Measurements from ENCODE around the gene ARFIP1.
"Not testable (repeated sequence)": the region's sequence is repeated elsewhere in the genome, so short reads cannot be mapped to it uniquely, and the experiment has no call there.

Gene ARFIP1

DNA sequence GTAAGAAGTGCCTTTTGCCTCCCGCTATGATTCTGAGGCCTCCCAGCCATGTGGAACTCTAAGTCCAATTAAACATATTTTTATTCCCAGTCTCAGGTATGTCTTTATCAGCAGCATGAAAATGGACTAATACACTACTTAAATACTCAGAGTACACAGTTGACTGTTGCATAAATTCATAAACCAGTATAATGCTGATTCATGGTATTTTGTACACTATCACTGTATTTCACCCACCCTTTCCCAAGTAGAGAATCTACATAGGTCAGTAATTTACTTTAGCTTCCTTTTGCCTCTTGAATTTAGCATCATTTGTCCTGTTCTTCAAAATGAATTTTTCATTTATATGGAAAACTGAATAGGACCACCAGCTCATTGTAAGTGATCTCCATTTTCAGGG lies 98.1 kb downstream of the ARFIP1 start:
- Histone ChIP-seq H3K36me3 (ENCODE audit: control insufficient read depth, low read depth, low read length) (no peaks in the 10 kb centered on the region), H3K4me3 (ENCODE audit: low read length) (no peak overlapping the region), H3K27me3 (ENCODE audit: control insufficient read depth, insufficient read depth, low read length) (no peaks in the 10 kb centered on the region), H3K9me3 (ENCODE audit: control insufficient read depth, low read depth, low read length) (no peaks in the 10 kb centered on the region), H3K4me1 (ENCODE audit: control insufficient read depth, low read depth, low read length) (no peaks in the 10 kb centered on the region), H3K9ac (ENCODE audit: low read length) (no peak overlapping the region), H3K27ac (ENCODE audit: low read length) (no peak overlapping the region)

DNA sequence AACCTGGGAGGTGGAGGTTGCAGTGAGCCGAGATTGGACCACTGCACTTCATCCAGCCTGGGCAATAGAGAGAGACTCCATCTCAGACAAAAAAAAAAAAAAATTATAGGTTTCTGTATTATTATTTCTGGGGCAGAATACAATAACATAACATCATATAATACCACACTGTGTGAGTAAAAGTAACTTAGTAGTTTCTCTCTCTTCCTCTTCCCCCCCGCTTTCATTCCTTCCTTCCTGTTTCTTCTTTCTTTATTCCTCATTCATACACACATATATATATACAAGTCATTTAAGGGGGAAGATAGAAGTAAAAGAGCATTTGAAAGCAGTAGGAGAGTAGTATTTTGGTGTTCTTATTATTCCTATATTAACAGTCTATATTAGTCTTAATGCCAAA lies 100.5 kb downstream of the ARFIP1 start:
- H3K36me3 ChIP-seq (ENCODE audit: control insufficient read depth, low read depth, low read length), result peaks cover 3% of the 10 kb centered on the region
- H3K9ac ChIP-seq (ENCODE audit: low read length), result no peak overlapping the region
- H3K4me3 ChIP-seq (ENCODE audit: low read length), result no peak overlapping the region
- H3K9me3 ChIP-seq (ENCODE audit: control insufficient read depth, low read depth, low read length), result no peaks in the 10 kb centered on the region
- H3K27ac ChIP-seq (ENCODE audit: low read length), result no peak overlapping the region
- no peaks in the 10 kb centered on the region for H3K27me3 ChIP-seq (ENCODE audit: control insufficient read depth, insufficient read depth, low read length)
- H3K4me1 ChIP-seq (ENCODE audit: control insufficient read depth, low read depth, low read length), result peaks cover 4% of the 10 kb centered on the region

DNA sequence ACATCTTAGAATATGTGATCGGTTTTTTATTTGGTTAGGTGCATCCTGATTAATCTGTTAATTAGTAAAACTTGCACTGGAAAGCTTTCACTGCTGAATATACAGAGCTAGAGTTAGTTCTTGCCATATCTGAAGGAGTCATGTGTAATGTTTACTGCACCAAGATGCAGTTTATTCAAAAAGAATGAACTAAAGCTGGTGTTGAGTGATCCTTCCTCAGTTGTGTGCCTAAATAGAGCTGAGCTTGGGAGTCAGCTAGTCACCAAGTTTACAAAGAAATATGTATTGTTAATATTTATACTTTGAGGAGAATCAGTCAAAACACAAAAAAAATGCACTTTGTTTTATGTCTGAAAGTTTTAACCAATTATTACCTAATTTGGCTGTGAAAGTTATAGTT lies 102.2 kb downstream of the ARFIP1 start:
- Histone ChIP-seq H3K9me3 (ENCODE audit: control insufficient read depth, low read depth, low read length) (no peaks in the 10 kb centered on the region), H3K27ac (ENCODE audit: low read length) (no peak overlapping the region), H3K27me3 (ENCODE audit: control insufficient read depth, insufficient read depth, low read length) (no peaks in the 10 kb centered on the region), H3K4me1 (ENCODE audit: control insufficient read depth, low read depth, low read length) (peaks cover 15% of the 10 kb centered on the region), H3K36me3 (ENCODE audit: control insufficient read depth, low read depth, low read length) (peaks cover 3% of the 10 kb centered on the region), H3K9ac (ENCODE audit: low read length) (no peak overlapping the region), H3K4me3 (ENCODE audit: low read length) (no peak overlapping the region)

DNA sequence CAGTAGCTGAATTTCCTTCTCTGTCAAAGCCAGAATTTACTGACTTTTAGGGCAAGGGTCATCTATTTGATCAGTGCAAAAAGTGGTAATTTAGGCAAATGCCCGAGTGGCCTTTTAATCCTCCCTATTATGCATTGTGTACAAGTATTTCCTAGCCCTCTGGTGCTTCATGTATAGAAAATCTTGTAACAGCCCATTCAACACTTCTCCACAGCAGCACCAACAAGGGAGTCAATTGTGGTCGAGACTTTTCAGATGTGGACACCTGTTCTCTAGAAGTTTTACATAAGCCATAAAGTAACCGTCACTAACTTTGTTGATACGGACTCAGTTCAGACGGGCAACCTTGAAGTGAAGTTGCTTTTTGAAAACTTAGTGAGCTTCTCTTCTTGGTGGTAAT lies 105.4 kb downstream of the ARFIP1 start:
- Histone ChIP-seq H3K27me3 (ENCODE audit: control insufficient read depth, insufficient read depth, low read length) (no peaks in the 10 kb centered on the region), H3K27ac (ENCODE audit: low read length) (no peak overlapping the region), H3K4me3 (ENCODE audit: low read length) (no peak overlapping the region), H3K4me1 (ENCODE audit: control insufficient read depth, low read depth, low read length) (peaks cover 15% of the 10 kb centered on the region), H3K36me3 (ENCODE audit: control insufficient read depth, low read depth, low read length) (peaks cover 9% of the 10 kb centered on the region), H3K9ac (ENCODE audit: low read length) (no peak overlapping the region), H3K9me3 (ENCODE audit: control insufficient read depth, low read depth, low read length) (no peaks in the 10 kb centered on the region)

DNA sequence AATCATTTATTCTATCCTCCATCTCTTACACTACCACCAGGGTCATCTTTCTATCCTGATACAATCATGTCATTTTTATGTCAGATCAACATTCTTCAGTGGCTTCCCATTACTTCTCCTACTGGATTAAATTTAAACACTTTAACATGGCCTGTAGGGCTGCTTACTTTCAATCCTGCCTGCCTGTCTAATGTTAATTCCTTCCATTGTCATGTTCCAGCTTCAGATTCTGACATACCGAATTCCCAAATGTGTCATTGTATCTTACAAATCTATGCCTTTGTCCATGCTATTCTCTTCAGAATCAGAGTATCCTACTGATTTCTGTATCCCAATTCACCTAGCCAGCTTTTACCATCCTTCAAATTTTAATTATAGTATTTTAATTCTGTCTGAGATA lies 106.4 kb downstream of the ARFIP1 start:
- H3K27ac ChIP-seq (ENCODE audit: low read length), result no peak overlapping the region
- H3K27me3 ChIP-seq (ENCODE audit: control insufficient read depth, insufficient read depth, low read length), result no peaks in the 10 kb centered on the region
- H3K4me3 ChIP-seq (ENCODE audit: low read length), result no peak overlapping the region
- peaks cover 15% of the 10 kb centered on the region for H3K4me1 ChIP-seq (ENCODE audit: control insufficient read depth, low read depth, low read length)
- no peak overlapping the region for H3K9ac ChIP-seq (ENCODE audit: low read length)
- H3K36me3 ChIP-seq (ENCODE audit: control insufficient read depth, low read depth, low read length), result peaks cover 9% of the 10 kb centered on the region
- H3K9me3 ChIP-seq (ENCODE audit: control insufficient read depth, low read depth, low read length), result no peaks in the 10 kb centered on the region

DNA sequence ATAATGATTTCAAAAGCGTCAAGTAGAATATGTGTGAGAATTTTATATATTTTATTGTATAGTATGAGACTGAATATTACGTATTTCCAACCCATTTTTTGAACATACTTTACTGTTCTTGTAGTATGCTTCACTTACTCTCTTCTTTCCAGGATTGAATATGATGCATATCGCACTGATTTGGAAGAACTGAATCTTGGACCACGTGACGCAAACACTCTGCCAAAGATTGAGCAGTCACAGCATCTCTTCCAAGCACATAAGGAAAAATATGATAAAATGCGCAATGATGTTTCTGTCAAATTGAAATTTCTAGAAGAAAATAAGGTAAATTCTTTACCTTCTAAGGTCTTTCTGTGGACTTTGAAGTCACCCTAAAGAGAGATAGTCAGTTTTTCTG lies 108.2 kb downstream of the ARFIP1 start:
- peaks cover 10% of the 10 kb centered on the region for H3K36me3 ChIP-seq (ENCODE audit: control insufficient read depth, low read depth, low read length)
- H3K4me3 ChIP-seq (ENCODE audit: low read length), result no peak overlapping the region
- H3K27ac ChIP-seq (ENCODE audit: low read length), result no peak overlapping the region
- H3K9me3 ChIP-seq (ENCODE audit: control insufficient read depth, low read depth, low read length), result no peaks in the 10 kb centered on the region
- H3K9ac ChIP-seq (ENCODE audit: low read length), result no peak overlapping the region
- H3K4me1 ChIP-seq (ENCODE audit: control insufficient read depth, low read depth, low read length), result peaks cover 15% of the 10 kb centered on the region
- H3K27me3 ChIP-seq (ENCODE audit: control insufficient read depth, insufficient read depth, low read length), result no peaks in the 10 kb centered on the region

DNA sequence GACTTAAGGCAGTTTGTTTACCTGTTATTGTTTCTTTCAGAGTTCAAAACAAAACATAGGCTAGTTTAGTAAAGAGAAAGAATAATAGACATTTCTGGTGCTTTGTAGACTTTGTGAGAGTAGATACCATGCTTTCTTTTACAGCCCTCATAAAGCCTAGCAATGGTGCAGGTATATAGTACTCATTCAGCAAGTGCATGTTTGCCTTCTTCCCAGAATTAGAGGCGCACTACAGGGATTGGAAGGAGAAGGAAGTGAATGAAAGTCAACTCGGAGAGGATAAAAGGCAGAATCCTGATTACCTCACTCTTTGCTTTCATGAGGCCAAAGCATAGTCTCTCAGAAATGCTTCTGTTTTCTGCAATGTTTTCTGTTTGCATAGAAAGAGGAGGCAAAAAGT lies 113.2 kb downstream of the ARFIP1 start:
- H3K27ac ChIP-seq (ENCODE audit: low read length), result no peak overlapping the region
- no peak overlapping the region for H3K9ac ChIP-seq (ENCODE audit: low read length)
- H3K4me3 ChIP-seq (ENCODE audit: low read length), result no peak overlapping the region
- H3K9me3 ChIP-seq (ENCODE audit: control insufficient read depth, low read depth, low read length), result no peaks in the 10 kb centered on the region
- H3K27me3 ChIP-seq (ENCODE audit: control insufficient read depth, insufficient read depth, low read length), result no peaks in the 10 kb centered on the region
- H3K36me3 ChIP-seq (ENCODE audit: control insufficient read depth, low read depth, low read length), result peaks cover 12% of the 10 kb centered on the region
- no peaks in the 10 kb centered on the region for H3K4me1 ChIP-seq (ENCODE audit: control insufficient read depth, low read depth, low read length)

DNA sequence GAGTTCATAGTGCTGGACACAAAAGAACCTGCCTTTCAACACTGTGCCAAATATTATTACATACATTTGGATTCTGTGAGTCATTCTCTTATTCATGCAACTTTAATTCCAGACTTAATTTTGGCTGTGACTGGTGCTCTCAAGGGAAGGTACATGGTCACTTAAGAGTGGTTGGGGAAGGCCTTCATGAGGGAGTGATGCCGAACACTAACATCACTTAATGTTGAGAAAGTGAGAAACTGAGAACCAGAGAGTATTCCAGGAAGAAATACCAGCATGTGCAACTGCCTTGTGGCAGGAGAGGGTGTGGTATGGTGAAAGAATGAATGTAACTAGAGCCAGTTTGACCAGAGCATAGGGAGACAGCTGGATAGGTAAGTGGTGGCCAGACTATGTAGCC lies 114.9 kb downstream of the ARFIP1 start:
- Histone ChIP-seq H3K9me3 (ENCODE audit: control insufficient read depth, low read depth, low read length) (no peaks in the 10 kb centered on the region), H3K27me3 (ENCODE audit: control insufficient read depth, insufficient read depth, low read length) (no peaks in the 10 kb centered on the region), H3K4me3 (ENCODE audit: low read length) (no peak overlapping the region), H3K9ac (ENCODE audit: low read length) (no peak overlapping the region), H3K4me1 (ENCODE audit: control insufficient read depth, low read depth, low read length) (no peaks in the 10 kb centered on the region), H3K36me3 (ENCODE audit: control insufficient read depth, low read depth, low read length) (peaks cover 6% of the 10 kb centered on the region), H3K27ac (ENCODE audit: low read length) (no peak overlapping the region)

DNA sequence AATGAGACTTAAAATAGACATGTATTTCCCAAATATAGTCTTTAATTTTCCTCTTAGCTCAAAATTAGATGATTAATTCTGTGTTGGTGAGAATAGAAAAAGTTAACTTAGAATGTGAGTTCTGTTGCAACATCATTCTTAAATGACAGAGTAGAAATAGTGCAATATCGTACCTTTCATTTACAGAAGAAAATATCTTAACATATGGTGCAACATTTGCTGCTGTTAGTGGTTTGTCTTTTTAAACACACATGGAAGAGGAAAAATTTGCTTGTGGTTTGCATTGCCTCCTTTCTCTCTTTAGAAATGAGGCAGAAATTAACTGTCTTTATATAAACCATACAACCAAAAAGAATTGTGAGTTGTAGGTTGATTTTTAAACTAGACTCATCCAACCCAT lies 117.1 kb downstream of the ARFIP1 start:
- H3K27me3 ChIP-seq (ENCODE audit: control insufficient read depth, insufficient read depth, low read length), result no peaks in the 10 kb centered on the region
- H3K9me3 ChIP-seq (ENCODE audit: control insufficient read depth, low read depth, low read length), result no peaks in the 10 kb centered on the region
- H3K4me1 ChIP-seq (ENCODE audit: control insufficient read depth, low read depth, low read length), result no peaks in the 10 kb centered on the region
- H3K36me3 ChIP-seq (ENCODE audit: control insufficient read depth, low read depth, low read length), result peaks cover 6% of the 10 kb centered on the region
- H3K4me3 ChIP-seq (ENCODE audit: low read length), result no peak overlapping the region
- no peak overlapping the region for H3K9ac ChIP-seq (ENCODE audit: low read length)
- H3K27ac ChIP-seq (ENCODE audit: low read length), result no peak overlapping the region

DNA sequence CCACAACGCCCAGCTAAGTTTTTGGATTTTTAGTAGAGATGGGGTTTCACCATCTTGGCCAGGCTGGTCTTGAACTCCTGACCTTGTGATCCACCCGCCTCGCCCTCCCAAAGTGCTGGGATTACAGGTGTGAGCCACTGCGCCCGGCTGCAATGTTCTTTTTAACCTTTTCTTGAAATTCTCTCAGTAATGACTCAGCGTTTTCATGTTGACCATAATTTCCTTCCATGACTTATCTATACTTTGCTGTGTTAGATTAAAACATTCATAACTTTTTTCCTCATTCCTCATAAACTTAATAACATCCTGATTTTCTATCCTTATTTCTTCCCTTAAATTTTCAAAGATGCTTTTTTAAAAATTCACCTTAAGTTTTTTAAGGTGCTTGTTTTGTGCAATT lies 118.4 kb downstream of the ARFIP1 start:
- H3K27ac ChIP-seq (ENCODE audit: low read length); H3K4me1 ChIP-seq (ENCODE audit: control insufficient read depth, low read depth, low read length); H3K36me3 ChIP-seq (ENCODE audit: control insufficient read depth, low read depth, low read length); H3K27me3 ChIP-seq (ENCODE audit: control insufficient read depth, insufficient read depth, low read length); H3K9me3 ChIP-seq (ENCODE audit: control insufficient read depth, low read depth, low read length); H3K9ac ChIP-seq (ENCODE audit: low read length); H3K4me3 ChIP-seq (ENCODE audit: low read length): not testable (repeated sequence)

DNA sequence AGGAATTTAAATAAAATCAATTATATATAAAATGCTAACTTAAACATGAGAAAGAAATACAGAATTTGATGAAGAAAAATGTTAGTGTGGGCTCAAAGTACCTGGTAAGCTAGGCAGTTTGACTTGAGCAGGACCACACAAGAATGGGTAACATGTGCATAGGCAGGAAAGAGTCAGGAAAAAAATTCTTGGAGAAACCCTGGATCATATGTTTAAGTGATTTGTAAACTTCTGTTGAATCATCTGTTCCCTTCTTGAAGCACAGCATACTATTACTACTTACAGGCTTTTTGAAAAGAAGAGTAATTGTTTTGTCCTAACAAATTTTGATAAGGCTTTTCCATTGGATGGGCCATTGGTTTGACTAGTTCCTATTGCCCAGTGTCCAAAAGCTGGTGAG lies 118.9 kb downstream of the ARFIP1 start:
- Histone ChIP-seq H3K27ac (ENCODE audit: low read length) (no peak overlapping the region), H3K27me3 (ENCODE audit: control insufficient read depth, insufficient read depth, low read length) (no peaks in the 10 kb centered on the region)

DNA sequence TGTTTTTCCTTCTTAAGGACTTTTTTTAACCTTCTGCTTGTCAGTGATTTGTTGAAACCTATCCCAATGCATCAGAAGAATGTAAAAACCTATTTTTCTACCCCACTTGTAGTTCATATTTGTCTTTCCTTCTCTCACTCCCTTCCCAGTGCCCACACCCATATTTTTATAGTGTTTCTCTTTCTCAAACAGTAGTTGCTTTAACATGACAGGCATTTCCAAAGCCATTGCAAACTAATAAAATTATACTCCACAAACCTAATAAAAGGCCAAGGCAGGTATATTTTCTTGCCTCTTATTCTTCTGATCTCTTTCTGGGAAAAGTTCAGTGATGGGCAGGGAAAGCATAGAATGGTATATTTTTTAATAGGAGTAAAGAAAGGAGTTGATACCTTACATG lies 120.6 kb downstream of the ARFIP1 start:
- no peaks in the 10 kb centered on the region for H3K27me3 ChIP-seq (ENCODE audit: control insufficient read depth, insufficient read depth, low read length)
- no peak overlapping the region for H3K4me3 ChIP-seq (ENCODE audit: low read length)
- no peaks in the 10 kb centered on the region for H3K36me3 ChIP-seq (ENCODE audit: control insufficient read depth, low read depth, low read length)
- no peak overlapping the region for H3K27ac ChIP-seq (ENCODE audit: low read length)
- H3K9me3 ChIP-seq (ENCODE audit: control insufficient read depth, low read depth, low read length), result no peaks in the 10 kb centered on the region
- H3K4me1 ChIP-seq (ENCODE audit: control insufficient read depth, low read depth, low read length), result peaks cover 4% of the 10 kb centered on the region
- no peak overlapping the region for H3K9ac ChIP-seq (ENCODE audit: low read length)

More for the DNA sequence above, 118.9 kb downstream of the ARFIP1 start:
- Histone ChIP-seq H3K9ac (ENCODE audit: low read length) (no peak overlapping the region), H3K4me3 (ENCODE audit: low read length) (no peak overlapping the region), H3K9me3 (ENCODE audit: control insufficient read depth, low read depth, low read length) (no peaks in the 10 kb centered on the region), H3K4me1 (ENCODE audit: control insufficient read depth, low read depth, low read length) (peaks cover 3% of the 10 kb centered on the region), H3K36me3 (ENCODE audit: control insufficient read depth, low read depth, low read length) (peaks cover 4% of the 10 kb centered on the region)
